Suprapubic skin (tissue), 3 donors: Measurements from ENCODE around the gene PUSL1.

Experiments used
- CTCF ChIP-seq, 2 donors: fragments of 200-600 bp in 1 of 2; fragments of 450-650 bp in 1 of 2; sonication (generic) in 1 of 2; IDR thresholded peaks; one replicate each; pipeline ENCODE4 v1.5.1; 2016 to 2019; ENCODE audit warnings: antibody characterized with exemption in 2 of 2, mild to moderate bottlenecking in 1 of 2, moderate library complexity in 1 of 2
- POLR2AphosphoS5 ChIP-seq, 3 donors: sonication (generic); formaldehyde crosslinking; IDR thresholded peaks; one replicate each; pipeline ENCODE4 v1.6.1; 2017; ENCODE audit warnings: antibody characterized with exemption in 3 of 3

GRCh38 chr1:1305300-1306069 lies 2.9 kb upstream of the PUSL1 start:
- TF ChIP-seq CTCF (IDR thresholded peaks at IDR 0.05) (no peak), POLR2AphosphoS5 (IDR thresholded peaks at IDR 0.05) (no peak)
